ENCODE measurements around the gene ERC2.

DNA sequence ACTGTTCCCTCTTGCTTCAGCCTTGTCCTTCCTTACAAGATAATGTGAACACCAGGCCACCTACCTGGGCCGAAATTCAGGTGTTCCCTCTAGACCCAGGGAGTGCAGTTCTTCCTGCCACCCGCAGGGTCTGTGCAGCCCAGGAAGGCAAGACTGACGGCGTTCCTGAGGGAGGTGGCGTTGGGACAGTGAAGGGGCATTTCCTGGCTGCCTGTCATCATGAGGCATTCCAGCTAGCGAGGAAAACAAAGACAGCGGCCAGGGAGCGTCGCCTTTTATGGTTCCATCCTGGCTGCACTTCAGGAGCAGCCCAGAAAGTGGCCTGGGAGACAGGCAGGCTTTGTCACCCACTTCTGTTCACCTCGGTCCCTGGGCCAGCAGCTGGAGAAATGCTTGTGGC is 896.4 kb downstream of the ERC2 start:
- TF ChIP-seq, protein P1, sequence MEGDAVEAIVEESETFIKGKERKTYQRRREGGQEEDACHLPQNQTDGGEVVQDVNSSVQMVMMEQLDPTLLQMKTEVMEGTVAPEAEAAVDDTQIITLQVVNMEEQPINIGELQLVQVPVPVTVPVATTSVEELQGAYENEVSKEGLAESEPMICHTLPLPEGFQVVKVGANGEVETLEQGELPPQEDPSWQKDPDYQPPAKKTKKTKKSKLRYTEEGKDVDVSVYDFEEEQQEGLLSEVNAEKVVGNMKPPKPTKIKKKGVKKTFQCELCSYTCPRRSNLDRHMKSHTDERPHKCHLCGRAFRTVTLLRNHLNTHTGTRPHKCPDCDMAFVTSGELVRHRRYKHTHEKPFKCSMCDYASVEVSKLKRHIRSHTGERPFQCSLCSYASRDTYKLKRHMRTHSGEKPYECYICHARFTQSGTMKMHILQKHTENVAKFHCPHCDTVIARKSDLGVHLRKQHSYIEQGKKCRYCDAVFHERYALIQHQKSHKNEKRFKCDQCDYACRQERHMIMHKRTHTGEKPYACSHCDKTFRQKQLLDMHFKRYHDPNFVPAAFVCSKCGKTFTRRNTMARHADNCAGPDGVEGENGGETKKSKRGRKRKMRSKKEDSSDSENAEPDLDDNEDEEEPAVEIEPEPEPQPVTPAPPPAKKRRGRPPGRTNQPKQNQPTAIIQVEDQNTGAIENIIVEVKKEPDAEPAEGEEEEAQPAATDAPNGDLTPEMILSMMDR (IDR thresholded peaks at IDR 0.05) = no peak
- no peak for TF ChIP-seq ZFX (IDR thresholded peaks at IDR 0.05; ENCODE audit: borderline replicate concordance)

All from 22Rv1 (cell line).